GM21737 (cell line): Measurements from ENCODE around the gene KLRG1.

Experiments
- ATAC-seq: cut with Tn5 transposase; IDR thresholded peaks from one replicate; pipeline ENCODE4 v1.9.1; 2021; ENCODE audit warnings: mild to moderate bottlenecking, moderate library complexity; ENCODE audit not compliant: unreplicated experiment

Gene KLRG1

DNA sequence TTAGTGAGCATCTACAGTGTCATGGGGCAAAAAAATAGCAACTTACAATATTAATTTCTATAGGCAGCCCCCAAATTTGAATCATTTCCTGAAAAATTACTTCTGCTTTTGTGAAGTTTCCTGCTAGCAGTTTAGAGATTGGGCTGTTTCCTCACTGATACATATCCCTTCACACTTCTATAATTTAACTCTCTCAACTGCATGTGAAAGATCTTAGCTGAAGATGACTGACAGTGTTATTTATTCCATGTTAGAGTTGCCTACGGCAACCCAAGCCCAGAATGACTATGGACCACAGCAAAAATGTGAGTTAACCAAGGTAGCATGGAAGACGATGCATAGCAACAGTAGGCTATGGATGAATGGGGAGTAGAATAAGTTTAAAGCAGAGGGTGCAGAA, at the start of gene KLRG1:
Gene KLRG1 (plus strand): TSS at position 134 of the 400 bp plus-strand sequence. CDS start 90 bp downstream, at position 224.
- no peak for ATAC-seq

DNA sequence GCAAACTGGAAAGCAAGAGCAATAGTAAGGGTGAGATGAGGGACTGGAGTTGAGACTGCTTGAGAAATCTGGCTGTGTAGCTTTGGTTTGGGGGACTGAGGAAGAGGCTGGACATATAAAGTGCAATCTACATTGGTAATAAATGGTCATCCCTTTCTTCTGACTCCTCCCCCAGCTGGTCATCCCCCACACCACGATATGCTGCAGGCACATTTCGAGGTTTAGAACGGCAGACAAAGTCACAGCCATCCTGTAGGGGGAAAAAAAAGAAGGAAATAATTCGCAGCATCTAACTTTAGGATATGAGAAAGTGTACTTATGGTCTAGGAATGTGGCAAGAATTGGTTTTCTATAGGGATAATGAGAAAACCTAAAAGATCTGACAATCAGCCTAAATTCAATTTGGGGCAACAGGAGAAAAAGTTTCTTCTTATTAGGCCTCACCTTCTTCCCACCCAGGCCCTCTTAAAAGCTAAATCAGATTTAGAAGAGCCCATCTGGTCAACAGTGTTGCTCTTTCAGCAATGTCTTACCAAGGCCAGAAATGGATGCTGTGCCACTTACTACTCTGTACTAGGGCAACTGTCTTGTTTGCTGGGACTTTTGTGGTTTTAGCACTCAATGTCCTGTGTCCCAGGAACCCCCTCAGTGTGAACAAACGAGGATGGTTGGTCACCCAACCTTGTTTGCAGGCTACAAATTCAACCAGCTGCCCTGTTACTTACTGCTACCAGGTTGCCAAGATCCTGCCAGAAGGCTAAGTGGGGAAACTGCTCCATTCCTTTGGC, 47.5 kb upstream of the KLRG1 start:
- no peak for ATAC-seq

DNA sequence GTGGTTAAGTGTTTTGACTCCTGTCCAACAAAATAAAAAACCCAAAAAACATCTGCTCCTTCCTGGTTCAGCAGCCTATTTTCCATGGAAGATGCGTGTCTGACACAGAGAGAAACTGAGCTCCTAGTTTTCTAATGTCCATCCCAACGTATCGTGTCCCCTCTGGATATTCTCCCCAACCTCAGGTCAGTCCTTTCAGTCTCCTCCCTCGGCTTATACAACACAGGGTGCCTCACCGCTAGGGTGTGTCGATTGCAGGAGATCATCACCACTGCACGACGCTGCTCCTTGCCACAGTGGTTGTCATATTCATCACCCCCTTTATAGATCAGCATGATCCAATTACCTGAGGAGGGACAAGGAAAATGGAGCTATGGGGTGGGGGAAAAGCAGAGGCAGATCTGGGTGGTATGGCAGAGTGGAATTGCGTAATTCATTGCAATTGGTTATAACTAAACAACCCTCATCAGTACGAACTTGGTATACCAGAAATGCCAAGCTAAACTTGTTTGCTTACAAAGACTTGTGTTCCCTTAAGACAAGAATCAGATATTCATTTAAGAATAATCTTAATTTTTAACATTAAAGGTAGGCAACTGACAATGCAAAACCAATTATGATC, 45.7 kb upstream of the KLRG1 start:
- no peak for ATAC-seq

- no peak for ATAC-seq
Observed at GRCh38 chr12:8946733-8947132, 42.6 kb upstream of the KLRG1 start.

- ATAC-seq: no peak
Observed at GRCh38 chr12:8947737-8948136, 41.6 kb upstream of the KLRG1 start.

GRCh38 chr12:8948701-8949341, 40.5 kb upstream of the KLRG1 start:
- no peak for ATAC-seq

DNA sequence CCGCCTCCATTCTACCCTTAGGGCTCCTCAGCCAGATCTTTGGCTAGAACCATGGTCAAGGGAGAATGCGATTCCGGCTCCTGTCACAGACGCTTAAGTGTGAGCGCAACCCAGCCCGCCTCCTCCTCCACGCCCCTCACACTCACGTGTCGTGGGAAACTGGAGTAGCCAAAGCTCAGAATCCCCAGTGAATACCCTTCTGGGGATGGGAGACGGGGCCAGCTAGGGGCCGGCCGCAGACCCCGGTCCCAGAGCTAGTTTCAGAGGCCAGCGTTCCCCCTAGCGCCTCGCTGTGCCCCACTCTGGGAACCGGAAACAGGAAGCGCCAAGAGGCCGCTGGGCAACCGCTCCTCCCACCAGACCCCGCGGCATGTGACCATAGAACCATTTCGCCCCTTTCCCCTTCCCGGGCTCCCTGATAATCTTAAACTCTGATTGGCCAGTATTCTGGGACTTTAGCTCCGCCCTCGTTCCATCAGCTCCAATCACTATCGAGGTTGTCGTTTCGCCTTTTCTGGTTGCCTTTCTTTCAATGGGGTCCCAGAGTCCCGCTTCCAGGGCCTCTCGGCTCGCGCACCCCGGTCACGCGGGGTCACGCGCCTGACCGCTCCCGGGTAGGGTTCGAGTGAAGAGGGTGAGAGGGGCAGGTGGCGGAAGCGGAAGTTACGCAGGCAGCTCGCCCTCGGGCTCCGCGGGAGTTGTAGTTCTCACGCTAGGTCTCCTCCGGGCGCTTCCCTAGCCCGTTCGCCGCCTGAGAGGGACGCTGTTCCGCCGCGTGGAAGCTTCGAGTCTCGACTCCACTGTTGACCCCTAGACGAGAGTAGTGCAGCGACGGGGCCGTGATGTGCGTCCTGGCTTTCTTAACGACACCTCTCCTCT, 39.8 kb upstream of the KLRG1 start, which contains the start of gene M6PR:
Gene M6PR (minus strand): TSS at position 304 of the 879 bp plus-strand sequence. CDS start 3,241 bp downstream, outside the sequence.
- peak; percentile 79 for ATAC-seq

DNA sequence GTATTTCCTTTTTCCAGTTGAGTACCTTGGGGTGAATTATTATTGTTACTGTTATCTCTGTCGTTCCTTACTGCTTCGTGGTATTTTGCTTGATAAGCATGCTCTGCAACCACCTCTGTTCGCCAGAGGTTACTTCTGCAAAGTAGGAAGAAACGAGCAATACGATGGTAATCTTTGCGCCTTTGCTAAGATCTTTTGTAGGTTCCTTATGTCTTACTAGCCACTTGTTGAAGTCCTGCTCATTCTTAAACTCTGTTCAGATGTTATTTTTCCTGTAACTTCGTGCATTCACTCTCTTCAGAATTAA, 39.2 kb upstream of the KLRG1 start:
- no peak for ATAC-seq

- ATAC-seq: no peak
Observed at GRCh38 chr12:8950702-8951478, 38.5 kb upstream of the KLRG1 start.

DNA sequence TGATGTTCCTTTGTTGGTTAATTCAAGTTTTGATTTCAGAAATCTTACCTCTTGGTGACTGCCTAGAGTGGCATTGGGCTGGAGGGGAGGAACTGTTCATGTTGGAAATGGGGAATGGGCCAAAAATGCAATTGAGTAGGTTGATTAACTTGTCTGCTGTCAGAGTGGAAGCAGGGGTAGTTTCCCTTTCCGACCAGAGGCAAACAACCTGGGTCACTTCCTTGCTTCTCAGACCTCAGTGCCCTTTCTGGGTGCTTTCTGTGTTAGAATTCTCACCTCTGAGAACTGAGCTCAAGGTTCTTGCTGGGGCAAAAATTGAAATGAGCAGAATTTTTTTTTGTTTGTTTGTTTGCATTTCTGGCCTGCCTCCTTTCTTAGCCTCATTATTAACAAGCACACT, 37.6 kb upstream of the KLRG1 start:
- no peak for ATAC-seq

- ATAC-seq: no peak
Observed at GRCh38 chr12:8953773-8954402, 35.5 kb upstream of the KLRG1 start.

DNA sequence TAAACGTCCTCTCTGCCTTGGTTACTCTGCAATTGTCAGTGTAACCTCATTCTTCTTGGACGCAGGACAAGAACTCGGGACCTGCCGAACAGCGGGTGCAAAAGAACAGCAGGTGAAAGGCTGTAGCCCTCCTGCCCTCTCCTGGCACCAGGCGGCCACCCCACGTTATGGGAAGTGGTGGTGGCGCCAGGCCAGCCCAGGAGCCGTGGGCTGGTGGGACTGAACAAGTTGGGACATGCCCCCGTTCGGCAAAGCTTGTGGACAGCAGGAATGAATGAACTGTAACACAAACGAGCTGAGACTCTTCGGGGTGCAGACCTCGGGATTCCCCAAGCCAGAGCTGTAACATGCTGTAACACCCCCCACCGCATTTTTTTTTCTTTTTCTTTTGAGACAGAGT, 33.3 kb upstream of the KLRG1 start:
- no peak for ATAC-seq

- no peak for ATAC-seq
Observed at GRCh38 chr12:8956772-8957171, 32.6 kb upstream of the KLRG1 start.

GRCh38 chr12:8957561-8957960, 31.8 kb upstream of the KLRG1 start:
- no peak for ATAC-seq

DNA sequence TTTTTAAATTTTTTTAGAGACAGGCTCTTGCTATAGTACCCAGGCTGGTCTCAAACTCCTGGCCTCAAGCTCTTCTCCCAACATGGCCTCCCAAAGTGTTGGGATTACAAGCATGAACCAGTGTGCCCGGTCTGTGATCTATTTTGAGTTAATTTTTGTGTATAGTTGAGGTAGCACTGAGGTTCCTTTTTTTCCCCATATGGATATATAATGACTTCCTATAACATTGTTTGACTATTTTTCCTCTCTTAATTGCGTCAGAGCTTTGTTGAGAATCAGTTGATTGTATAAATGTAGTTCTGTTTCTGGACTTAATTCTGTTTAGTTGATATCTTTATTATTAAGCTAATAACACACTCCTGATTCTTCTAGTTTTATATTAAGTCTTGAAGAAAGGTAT, 31.3 kb upstream of the KLRG1 start:
- no peak for ATAC-seq

- no peak for ATAC-seq
Observed at GRCh38 chr12:8960176-8960575, 29.2 kb upstream of the KLRG1 start.

DNA sequence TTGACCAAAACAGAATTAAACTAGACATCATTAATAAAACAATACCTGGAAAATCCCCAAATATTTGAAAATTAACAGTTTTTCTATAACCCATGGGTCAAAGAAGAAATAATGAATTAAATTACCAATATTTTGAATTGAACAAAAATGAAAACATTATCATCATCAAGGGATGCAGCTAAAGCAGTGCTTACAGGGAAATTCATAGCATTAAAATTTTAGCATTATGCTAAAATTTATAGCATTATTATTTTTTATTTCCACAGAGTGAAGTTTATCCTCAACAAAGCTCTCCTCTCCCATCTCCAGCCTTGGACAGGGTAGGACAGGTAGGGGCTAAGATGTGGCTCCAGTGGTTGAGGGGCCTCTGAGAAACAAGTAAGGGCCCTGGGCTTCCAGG, 20.6 kb upstream of the KLRG1 start:
- no peak for ATAC-seq

- ATAC-seq: no peak
Observed at GRCh38 chr12:8969861-8970411, 19.4 kb upstream of the KLRG1 start.

GRCh38 chr12:8970432-8970831, 18.9 kb upstream of the KLRG1 start:
- ATAC-seq: no peak

DNA sequence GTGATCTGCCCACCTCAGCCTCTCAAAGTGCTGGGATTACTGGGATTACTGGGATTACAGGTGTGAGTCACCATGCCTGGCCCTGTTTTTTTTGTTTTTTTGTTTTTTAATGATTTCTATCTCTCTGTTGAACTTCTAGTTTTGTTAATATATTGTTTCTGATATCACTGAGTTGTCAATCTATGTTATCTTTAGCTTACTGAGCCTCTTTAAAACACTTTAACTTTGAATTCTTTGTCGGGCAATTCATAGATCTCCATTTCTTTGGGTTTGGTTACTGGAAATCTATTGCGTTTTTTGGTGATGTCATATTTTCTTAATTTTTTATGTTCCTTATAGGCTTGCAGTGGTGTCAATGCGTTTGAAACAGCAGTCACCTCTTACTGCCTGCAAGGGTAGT, 9.2 kb upstream of the KLRG1 start:
- ATAC-seq: no peak
